MM.1S (cell line): ENCODE measurements around the gene HEPACAM.

ENCODE experiments used
- EZH2 ChIP-seq: fragments of 300-600 bp; sonication (generic); optimal IDR thresholded peaks from 2 replicates; pipeline ENCODE3; 2017; ENCODE audit warnings: low read depth, mild to moderate bottlenecking, antibody characterized with exemption, low read length, mixed read lengths
- TF ChIP-seq, protein P1 (sequence below): fragments of 300-600 bp; sonication (generic); IDR thresholded peaks from 2 replicates; pipeline ENCODE4 v1.5.1; 2016; ENCODE audit warnings: antibody characterized with exemption, low read length, mixed read lengths

DNA sequence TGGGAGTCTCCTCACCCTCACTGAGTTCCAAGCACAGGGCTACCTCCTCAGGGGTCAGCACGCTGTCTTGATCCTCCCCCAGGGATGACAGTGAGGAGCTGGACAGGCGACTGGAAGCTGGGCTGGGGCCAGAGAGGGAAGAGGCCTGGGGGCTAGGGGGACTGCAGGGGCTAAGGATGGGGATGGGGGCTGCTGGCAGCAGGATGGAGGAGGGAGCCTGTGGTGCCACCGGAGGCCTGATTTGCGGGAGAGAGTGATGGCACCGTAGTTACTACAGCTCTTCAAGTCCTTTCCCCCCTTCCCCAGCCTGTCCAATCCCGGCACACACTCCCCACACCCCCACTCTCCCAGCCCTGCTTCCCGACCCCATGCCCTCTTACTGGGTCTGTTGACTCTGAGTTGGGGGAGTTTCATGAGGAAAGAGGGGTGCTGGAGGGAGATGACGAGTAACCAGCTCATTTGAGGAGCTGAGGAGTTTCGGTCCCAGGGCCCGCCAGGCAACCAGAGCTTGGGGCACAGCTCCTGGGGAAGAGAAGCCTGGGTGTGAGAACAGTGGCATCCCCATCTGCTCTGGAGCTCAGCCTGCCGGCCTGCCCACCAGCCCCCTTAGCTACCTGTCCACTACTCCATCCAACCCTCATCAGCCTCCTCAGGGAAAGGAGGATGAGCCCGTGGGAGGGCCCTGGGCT lies 48.7 kb downstream of the HEPACAM start:
- no peak for TF ChIP-seq EZH2
- TF ChIP-seq, protein P1, sequence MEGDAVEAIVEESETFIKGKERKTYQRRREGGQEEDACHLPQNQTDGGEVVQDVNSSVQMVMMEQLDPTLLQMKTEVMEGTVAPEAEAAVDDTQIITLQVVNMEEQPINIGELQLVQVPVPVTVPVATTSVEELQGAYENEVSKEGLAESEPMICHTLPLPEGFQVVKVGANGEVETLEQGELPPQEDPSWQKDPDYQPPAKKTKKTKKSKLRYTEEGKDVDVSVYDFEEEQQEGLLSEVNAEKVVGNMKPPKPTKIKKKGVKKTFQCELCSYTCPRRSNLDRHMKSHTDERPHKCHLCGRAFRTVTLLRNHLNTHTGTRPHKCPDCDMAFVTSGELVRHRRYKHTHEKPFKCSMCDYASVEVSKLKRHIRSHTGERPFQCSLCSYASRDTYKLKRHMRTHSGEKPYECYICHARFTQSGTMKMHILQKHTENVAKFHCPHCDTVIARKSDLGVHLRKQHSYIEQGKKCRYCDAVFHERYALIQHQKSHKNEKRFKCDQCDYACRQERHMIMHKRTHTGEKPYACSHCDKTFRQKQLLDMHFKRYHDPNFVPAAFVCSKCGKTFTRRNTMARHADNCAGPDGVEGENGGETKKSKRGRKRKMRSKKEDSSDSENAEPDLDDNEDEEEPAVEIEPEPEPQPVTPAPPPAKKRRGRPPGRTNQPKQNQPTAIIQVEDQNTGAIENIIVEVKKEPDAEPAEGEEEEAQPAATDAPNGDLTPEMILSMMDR = no peak
